Activated CD8-positive, alpha-beta T cell treated with anti-CD3 and anti-CD28 coated beads for 36 hours (primary cell): Measurements from ENCODE around the gene DRGX. TPM values are rescaled to one million over a fixed set of nuclear protein-coding genes. Genes with fewer than 3 reads are reported as not detected.

Experiments used
- ATAC-seq: fragments of 200-7000 bp; cut with Tn5 transposase; one replicate; pipeline ENCODE4 v1.10.0; 2021; ENCODE audit warnings: mild to moderate bottlenecking, moderate library complexity
- CTCF ChIA-PET: fragments of 350-600 bp; sonication (Branson Sonifier 250); formaldehyde crosslinking; loops from one replicate; lab custom pipeline; 2021; ENCODE audit warnings: antibody characterized with exemption; lab: Charles Lee
- POLR2A ChIA-PET: fragments of 350-600 bp; sonication (Branson Sonifier 250); formaldehyde crosslinking; loops from one replicate; lab custom pipeline; 2021; ENCODE audit warnings: antibody characterized with exemption; lab: Charles Lee
- DNase-seq: peaks from one replicate; pipeline ENCODE4 v3.0.0-alpha.2; 2020
- H3K27ac Mint-ChIP-seq: one replicate; pipeline ENCODE4 v1.8.0; 2021; ENCODE audit warnings: mild to moderate bottlenecking, mixed read lengths
- H3K27me3 Mint-ChIP-seq: one replicate; pipeline ENCODE4 v1.8.0; 2021; ENCODE audit warnings: mixed read lengths
- H3K36me3 Mint-ChIP-seq: one replicate; pipeline ENCODE4 v1.8.0; 2021; ENCODE audit warnings: low read depth, mixed read lengths
- H3K4me1 Mint-ChIP-seq: one replicate; pipeline ENCODE4 v1.8.0; 2021; ENCODE audit warnings: low read depth, mixed read lengths
- H3K4me3 Mint-ChIP-seq: one replicate; pipeline ENCODE4 v1.8.0; 2021; ENCODE audit warnings: mild to moderate bottlenecking, moderate library complexity, mixed read lengths
- H3K9me3 Mint-ChIP-seq: one replicate; pipeline ENCODE4 v1.8.0; 2021; ENCODE audit warnings: mixed read lengths
- CTCF ChIP-seq: fragments of 200-600 bp; IDR thresholded peaks from one replicate; pipeline ENCODE4 v1.8.0; 2022; ENCODE audit warnings: antibody characterized with exemption, mild to moderate bottlenecking
- intact Hi-C: fragments of 100-400 bp; cut with micrococcal nuclease; formaldehyde crosslinking; loops from one replicate; pipeline ENCODE4 v1.10.0; 2022
- total RNA-seq, 2 experiments: library from RNA; stranded (reverse); gene quantifications; one replicate each; pipeline ENCODE4 v1.2.3, GENCODE V29; 2021

The DRGX gene
- total RNA-seq, 2 experiments from 2014 or later: not detected

DNA sequence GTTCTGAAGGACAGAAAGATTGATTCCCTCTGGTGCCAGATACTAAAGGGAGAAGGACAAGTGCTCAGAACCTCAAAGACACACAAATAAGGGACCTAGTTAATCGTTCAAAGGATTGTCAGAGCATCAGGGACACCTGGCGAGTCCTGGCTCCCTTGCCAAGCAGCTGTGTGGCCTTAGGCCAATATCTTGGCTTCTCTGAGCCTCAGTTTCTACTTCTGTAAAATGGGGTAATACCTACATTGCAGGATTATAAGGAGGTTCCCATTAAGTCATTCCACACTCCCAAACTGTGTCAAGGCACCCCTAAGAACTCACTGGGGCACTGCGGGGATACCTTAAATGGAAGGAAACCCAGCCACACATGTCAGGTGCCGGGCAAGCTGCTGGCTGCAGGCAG, 29.4 kb downstream of the DRGX start:
- no peak for ATAC-seq
- ChIA-PET POLR2A (no interaction called here), CTCF (no interaction called here)
- TF ChIP-seq CTCF: no peak
- H3K4me1 Mint-ChIP-seq: no peaks in the 10 kb centered on the region
- no peaks in the 10 kb centered on the region for H3K36me3 Mint-ChIP-seq
- DNase-seq: no peak
- intact Hi-C loops: no loop called here
- H3K9me3 Mint-ChIP-seq: no peaks in the 10 kb centered on the region
- H3K27ac Mint-ChIP-seq: no peak overlapping the region
- H3K4me3 Mint-ChIP-seq: no peak overlapping the region
- no peaks in the 10 kb centered on the region for H3K27me3 Mint-ChIP-seq

GRCh38 chr10:49365675-49366415, 30.0 kb downstream of the DRGX start:
- CTCF ChIA-PET: no interaction called here
- no peaks in the 10 kb centered on the region for H3K27me3 Mint-ChIP-seq
- intact Hi-C loops: no loop called here

GRCh38 chr10:49365275-49365674, 30.6 kb downstream of the DRGX start:
- TF ChIP-seq CTCF: no peak
- Mint-ChIP-seq H3K36me3 (no peaks in the 10 kb centered on the region), H3K4me3 (no peak overlapping the region), H3K27ac (no peak overlapping the region), H3K27me3 (no peaks in the 10 kb centered on the region), H3K4me1 (no peaks in the 10 kb centered on the region), H3K9me3 (no peaks in the 10 kb centered on the region)
- ChIA-PET CTCF (no interaction called here), POLR2A (no interaction called here)
- DNase-seq (no peak), ATAC-seq (no peak)
- intact Hi-C loops: no loop called here

More at GRCh38 chr10:49365675-49366415, 30.0 kb downstream of the DRGX start:
- TF ChIP-seq CTCF: no peak
- ATAC-seq (no peak), DNase-seq (no peak)
- POLR2A ChIA-PET: no interaction called here
- Mint-ChIP-seq H3K27ac (no peak overlapping the region), H3K4me3 (no peak overlapping the region), H3K36me3 (no peaks in the 10 kb centered on the region), H3K4me1 (no peaks in the 10 kb centered on the region), H3K9me3 (no peaks in the 10 kb centered on the region)

DNA sequence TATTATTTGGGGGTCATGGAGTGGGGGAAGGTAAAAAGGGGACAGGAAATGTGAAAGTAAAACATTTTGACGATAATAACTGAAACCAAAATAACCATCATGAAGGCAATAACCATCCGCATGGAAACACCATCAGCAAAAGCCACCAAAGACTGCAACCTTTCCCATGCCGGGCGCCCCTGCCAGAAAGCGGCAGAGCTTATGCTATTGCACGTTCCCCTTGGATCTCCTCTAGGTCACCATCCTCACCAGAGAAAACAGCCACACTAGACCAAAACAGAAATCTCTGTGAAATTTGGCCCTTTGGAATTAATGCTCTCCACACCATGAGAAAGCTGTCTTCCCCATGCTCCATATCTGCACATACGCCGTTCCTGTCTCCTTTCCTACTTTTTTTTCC, 31.1 kb downstream of the DRGX start:
- intact Hi-C loops: no loop called here
- no peak for DNase-seq
- Mint-ChIP-seq H3K4me3 (no peak overlapping the region), H3K27ac (no peak overlapping the region), H3K27me3 (no peaks in the 10 kb centered on the region), H3K36me3 (no peaks in the 10 kb centered on the region), H3K9me3 (no peaks in the 10 kb centered on the region), H3K4me1 (no peaks in the 10 kb centered on the region)
- ChIA-PET CTCF (no interaction called here), POLR2A (no interaction called here)
- TF ChIP-seq CTCF: no peak
- ATAC-seq: no peak

- intact Hi-C loops: no loop called here
- no peaks in the 10 kb centered on the region for H3K36me3 Mint-ChIP-seq
- POLR2A ChIA-PET: no interaction called here
- no peak for DNase-seq
- H3K9me3 Mint-ChIP-seq: no peaks in the 10 kb centered on the region
- no peak overlapping the region for H3K27ac Mint-ChIP-seq
- H3K4me3 Mint-ChIP-seq: no peak overlapping the region
- no peak for TF ChIP-seq CTCF
- H3K4me1 Mint-ChIP-seq: no peaks in the 10 kb centered on the region
- H3K27me3 Mint-ChIP-seq: no peaks in the 10 kb centered on the region
- CTCF ChIA-PET: no interaction called here
- no peak for ATAC-seq
Measured at GRCh38 chr10:49364051-49364450, 31.8 kb downstream of the DRGX start.
